Natural killer cell treated with Interleukin-12 subunit alpha and Interleukin-12 subunit beta and Interleukin-15 and Interleukin-18, amount 100 ng/mL, for 72 hours (primary cell): ENCODE measurements around the gene DPF1. TPM values are rescaled to one million over a fixed set of nuclear protein-coding genes. Genes with fewer than 3 reads are reported as not detected.
"Not testable (repeated sequence)": the region's sequence is repeated elsewhere in the genome, so short reads cannot be mapped to it uniquely, and the experiment has no call there.

ENCODE experiments used
- ATAC-seq, 2 donors: fragments of 150-1000 bp; cut with Tn5 transposase in 1 of 2; sonication (Bioruptor Pico), chemical (Tn5 transposase) in 1 of 2; 2 replicates each; pipeline ENCODE4 v1.10.0; 2021
- DNase-seq: peaks from one replicate; pipeline ENCODE4 v3.0.0; 2022; ENCODE audit warnings: low spot score
- H3K27ac Mint-ChIP-seq, 2 donors: 1 replicate in 1 of 2; 2 replicates in 1 of 2; pipeline ENCODE4 v1.8.0; 2022; ENCODE audit warnings: mixed read lengths in 2 of 2, mild to moderate bottlenecking in 1 of 2, moderate library complexity in 1 of 2
- H3K27me3 Mint-ChIP-seq, 2 donors: 1 replicate in 1 of 2; 2 replicates in 1 of 2; pipeline ENCODE4 v1.8.0; 2022; ENCODE audit warnings: mixed read lengths in 2 of 2
- H3K36me3 Mint-ChIP-seq: one replicate; pipeline ENCODE4 v1.8.0; 2022; ENCODE audit warnings: mixed read lengths
- H3K4me1 Mint-ChIP-seq, 2 donors: 1 replicate in 1 of 2; 2 replicates in 1 of 2; pipeline ENCODE4 v1.8.0; 2022; ENCODE audit warnings: low read depth in 2 of 2, mixed read lengths in 2 of 2, mild to moderate bottlenecking in 1 of 2
- H3K4me3 Mint-ChIP-seq: one replicate; pipeline ENCODE4 v1.8.0; 2022; ENCODE audit warnings: mixed read lengths
- H3K9me3 Mint-ChIP-seq: 2 replicates; pipeline ENCODE4 v1.8.0; 2022; ENCODE audit warnings: mixed read lengths
- total RNA-seq, 2 donors: library from RNA; stranded (reverse); gene quantifications; one replicate each; pipeline ENCODE4 v1.2.3, GENCODE V29; 2022

Gene DPF1
- total RNA-seq, 2 donors from 2014 or later: 0.12 TPM; not detected in 1

DNA sequence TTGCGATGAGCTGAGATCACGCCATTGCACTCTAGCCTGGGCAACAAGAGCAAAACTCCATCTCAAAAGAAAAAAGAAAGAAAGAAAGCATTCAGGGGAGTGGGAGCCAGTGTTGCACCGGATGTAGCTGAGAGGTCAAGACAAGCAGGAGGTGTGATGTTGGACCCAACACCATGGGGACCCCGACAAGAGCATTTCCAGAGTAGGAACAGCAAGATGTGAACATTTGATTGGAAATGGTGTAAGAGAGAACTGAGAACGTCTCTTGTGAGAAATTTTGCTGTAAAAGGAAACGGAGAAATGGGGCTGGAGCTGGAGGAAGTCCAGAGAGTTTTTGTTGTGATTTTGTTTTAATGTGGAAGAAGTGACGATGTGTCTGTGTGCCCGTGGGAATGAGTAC, 15.8 kb upstream of the DPF1 start:
- H3K36me3 Mint-ChIP-seq: no peaks in the 10 kb centered on the region
- ATAC-seq (no peak), DNase-seq (no peak)
- peaks cover 5% of the 10 kb centered on the region in 2 donors for H3K4me1 Mint-ChIP-seq
- H3K27ac Mint-ChIP-seq: no peak overlapping the region
- no peak overlapping the region for H3K4me3 Mint-ChIP-seq
- H3K9me3 Mint-ChIP-seq: no peaks in the 10 kb centered on the region
- peaks cover 14 to 17% of the 10 kb centered on the region in 2 donors for H3K27me3 Mint-ChIP-seq

DNA sequence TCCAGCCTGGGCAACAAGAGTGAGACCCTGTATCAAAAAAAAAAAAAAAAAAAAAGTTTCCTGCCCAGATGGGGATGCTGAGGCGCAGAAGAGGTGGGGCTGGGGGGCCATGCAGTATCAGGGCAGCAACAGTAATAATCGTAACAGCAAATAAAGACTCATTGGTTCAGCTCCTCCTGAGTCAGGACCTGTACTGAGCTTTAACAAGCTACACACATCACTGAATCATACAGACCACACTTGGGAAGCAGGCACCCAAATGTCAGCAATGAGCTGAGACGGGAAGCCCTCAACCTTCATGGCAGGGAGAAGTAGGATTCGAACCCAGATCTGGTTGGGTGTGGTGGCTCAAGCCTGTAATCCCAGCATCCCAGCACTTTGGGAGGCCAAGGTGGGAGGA, 10.6 kb upstream of the DPF1 start:
- no peak overlapping the region for H3K4me3 Mint-ChIP-seq
- H3K9me3 Mint-ChIP-seq: no peaks in the 10 kb centered on the region
- DNase-seq: no peak
- no peaks in the 10 kb centered on the region for H3K36me3 Mint-ChIP-seq
- H3K27ac Mint-ChIP-seq: no peak overlapping the region
- ATAC-seq: no peak
- no peaks in the 10 kb centered on the region for H3K4me1 Mint-ChIP-seq
- H3K27me3 Mint-ChIP-seq: peaks cover 23 to 37% of the 10 kb centered on the region in 2 donors

DNA sequence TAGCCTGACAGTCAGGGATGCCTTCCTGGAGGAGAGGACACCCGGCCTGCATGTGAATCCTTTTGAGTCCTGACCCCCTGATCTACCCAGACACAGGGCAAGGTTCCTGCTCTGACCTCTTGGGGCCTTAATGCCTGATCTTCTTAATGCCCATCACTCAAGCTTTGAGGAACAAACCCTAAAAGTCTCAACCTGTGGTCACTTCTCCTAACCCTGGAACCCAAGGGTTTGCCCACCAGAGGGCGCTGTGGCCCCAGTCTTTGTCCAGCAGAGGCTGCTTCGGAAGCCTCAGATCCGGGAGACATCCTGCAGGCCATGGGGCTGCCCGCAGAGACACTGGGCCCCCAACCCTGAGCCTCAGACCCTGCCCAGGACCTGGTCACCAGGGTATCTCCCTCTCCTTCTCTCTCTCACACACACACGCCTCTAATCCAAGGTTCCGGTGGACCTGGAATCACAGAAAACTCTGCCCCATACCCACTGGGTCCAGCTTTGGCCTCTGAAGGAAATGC, 9.8 kb upstream of the DPF1 start:
- H3K36me3 Mint-ChIP-seq: no peaks in the 10 kb centered on the region
- ATAC-seq: peak; percentile 66 to 75
- H3K27ac Mint-ChIP-seq: no peak overlapping the region
- peak; percentile 81 for DNase-seq
- H3K4me1 Mint-ChIP-seq: no peaks in the 10 kb centered on the region
- H3K27me3 Mint-ChIP-seq: peaks cover 23 to 34% of the 10 kb centered on the region in 2 donors
- no peaks in the 10 kb centered on the region for H3K9me3 Mint-ChIP-seq
- no peak overlapping the region for H3K4me3 Mint-ChIP-seq

DNA sequence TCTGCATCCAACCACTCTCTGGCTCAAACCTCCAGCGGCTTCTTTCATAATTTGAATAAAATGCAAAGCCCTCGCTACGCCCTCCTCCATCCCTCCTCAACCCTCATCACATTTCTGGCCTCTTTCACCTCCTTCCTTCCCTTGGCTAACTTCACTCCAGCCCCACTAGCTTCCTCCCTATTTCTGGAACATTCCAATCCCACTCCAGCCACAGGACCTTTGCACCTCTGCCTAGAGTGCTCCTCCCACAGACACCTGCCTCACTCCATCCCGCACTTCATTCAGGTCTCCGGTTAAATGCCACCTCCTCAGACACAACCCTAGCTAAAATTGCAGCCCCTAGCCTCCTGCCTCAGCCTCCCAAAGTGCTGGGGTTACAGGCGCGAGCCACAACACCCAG, 7.9 kb upstream of the DPF1 start:
- peaks cover 26 to 35% of the 10 kb centered on the region in 2 donors for H3K27me3 Mint-ChIP-seq
- no peak overlapping the region for H3K27ac Mint-ChIP-seq
- DNase-seq (no peak), ATAC-seq (no peak)
- no peaks in the 10 kb centered on the region for H3K36me3 Mint-ChIP-seq
- H3K9me3 Mint-ChIP-seq: no peaks in the 10 kb centered on the region
- H3K4me3 Mint-ChIP-seq: no peak overlapping the region
- no peaks in the 10 kb centered on the region for H3K4me1 Mint-ChIP-seq

DNA sequence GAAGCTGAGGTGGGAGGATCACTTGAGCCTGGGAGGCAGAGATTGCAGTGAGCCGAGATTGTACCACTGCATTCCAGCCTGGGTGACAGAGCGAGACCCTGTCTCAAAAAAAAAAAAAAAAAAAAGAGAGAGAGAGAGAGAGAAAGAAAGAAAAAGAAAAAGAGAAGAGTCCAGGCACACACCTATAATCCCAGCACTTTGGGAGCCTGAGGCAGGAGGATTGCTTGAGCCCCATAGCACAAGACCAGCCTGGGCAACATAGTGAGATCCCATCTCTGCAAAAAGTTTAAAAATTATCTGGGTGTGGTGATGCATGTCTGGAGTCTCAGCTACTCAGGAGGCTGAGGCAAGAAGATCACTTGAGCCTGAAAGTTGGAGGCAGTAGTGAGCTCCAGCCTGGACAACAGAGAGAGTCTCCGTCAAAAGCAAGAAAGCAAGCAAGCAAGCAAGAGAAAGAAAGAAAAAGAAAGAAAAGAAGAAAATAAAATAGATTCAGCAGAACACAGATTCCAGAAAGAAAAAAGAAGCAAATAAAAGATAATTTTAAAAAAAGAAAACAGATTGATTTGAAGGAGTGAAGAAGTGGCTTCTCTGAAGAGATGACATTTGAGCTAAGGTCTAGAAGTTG, 6.6 kb upstream of the DPF1 start:
- H3K27me3 Mint-ChIP-seq: peaks cover 33 to 44% of the 10 kb centered on the region in 2 donors
- H3K27ac Mint-ChIP-seq, H3K36me3 Mint-ChIP-seq, H3K9me3 Mint-ChIP-seq, DNase-seq, ATAC-seq, H3K4me3 Mint-ChIP-seq, H3K4me1 Mint-ChIP-seq: not testable (repeated sequence)

DNA sequence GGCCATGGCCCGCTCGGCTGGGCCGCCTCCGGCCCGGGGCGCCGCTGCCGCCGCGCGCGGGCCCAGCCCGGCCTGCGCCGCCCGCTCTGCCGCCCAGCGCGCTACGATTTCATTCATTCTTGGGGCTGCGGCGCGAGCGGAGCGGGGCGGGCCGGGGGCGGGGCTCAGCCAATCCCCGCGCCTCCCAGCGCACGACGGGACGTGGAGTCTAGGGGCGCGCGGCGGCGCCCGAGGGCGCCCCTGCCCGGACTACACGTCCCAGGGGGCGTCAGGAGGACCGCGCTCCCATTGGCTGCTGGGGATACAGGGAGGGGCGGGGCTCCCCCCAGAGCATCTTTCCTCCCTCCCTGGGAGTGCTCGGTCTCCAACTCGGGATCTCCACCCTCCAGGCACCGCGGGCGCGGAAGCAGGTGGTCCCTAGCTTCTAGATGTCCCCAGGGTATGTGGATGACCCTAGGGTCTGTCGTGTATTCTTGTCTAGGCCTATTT, 5.6 kb upstream of the DPF1 start:
- peaks cover under 1 to 6% of the 10 kb centered on the region in 2 donors for H3K4me1 Mint-ChIP-seq
- H3K27me3 Mint-ChIP-seq: peaks cover 34 to 45% of the 10 kb centered on the region in 2 donors
- H3K9me3 Mint-ChIP-seq: no peaks in the 10 kb centered on the region
- DNase-seq: no peak
- H3K36me3 Mint-ChIP-seq: no peaks in the 10 kb centered on the region
- ATAC-seq: peak; percentile 86 to 89
- no peak overlapping the region for H3K4me3 Mint-ChIP-seq
- no peak overlapping the region for H3K27ac Mint-ChIP-seq

DNA sequence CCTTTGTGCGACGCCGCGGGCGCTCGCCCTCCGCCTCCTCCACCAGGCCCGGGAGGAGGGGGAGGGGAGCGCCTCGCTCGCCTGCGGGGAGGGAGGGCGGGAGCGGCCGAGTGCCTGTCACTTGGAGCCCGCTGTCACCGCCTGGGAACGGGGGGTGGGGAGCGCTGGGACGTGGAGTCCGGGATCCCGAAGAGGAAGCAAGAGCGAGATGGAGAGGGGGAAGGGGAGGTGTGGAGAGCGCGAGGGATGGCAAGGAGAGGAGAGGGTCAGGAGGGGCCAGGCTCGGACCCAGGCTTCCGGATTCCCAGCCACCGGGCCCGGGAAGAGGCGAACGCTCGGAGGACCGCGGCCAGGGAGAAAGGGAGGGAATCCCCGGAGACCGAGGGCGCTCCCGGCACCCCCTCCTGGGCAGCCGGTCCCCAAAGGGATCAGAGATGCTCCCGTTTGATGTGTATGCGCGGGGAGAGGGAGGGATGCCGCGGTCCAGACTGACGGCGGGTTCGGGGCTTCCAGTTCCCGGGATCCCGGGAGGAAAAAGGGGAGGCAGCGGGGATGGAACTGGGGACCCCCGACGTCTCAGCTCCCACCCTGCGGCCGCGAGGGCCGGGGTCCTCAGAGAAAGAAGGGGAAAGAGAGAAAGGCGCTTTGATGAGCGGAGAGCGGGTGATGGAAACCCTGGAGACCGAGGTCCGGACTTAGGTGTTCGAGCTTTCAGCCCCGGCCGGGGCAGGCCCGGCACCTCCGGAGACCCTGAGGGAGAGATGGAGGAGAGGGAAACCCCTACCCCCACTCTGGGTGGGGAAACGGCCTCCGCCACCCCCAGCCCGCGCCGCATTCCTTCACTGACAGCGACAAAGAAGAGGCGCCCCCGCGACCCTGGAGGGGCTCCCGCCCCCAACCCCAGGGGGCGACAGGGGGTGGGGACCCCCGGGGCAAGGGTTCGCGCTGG, 4.7 kb upstream of the DPF1 start:
- H3K9me3 Mint-ChIP-seq: no peaks in the 10 kb centered on the region
- DNase-seq: no peak
- H3K27ac Mint-ChIP-seq: no peak overlapping the region
- H3K27me3 Mint-ChIP-seq: peaks cover 35 to 52% of the 10 kb centered on the region in 2 donors
- H3K36me3 Mint-ChIP-seq: no peaks in the 10 kb centered on the region
- H3K4me3 Mint-ChIP-seq: peak overlapping the region; percentile 53
- no peak for ATAC-seq
- H3K4me1 Mint-ChIP-seq: peaks cover 6 to 10% of the 10 kb centered on the region in 2 donors

DNA sequence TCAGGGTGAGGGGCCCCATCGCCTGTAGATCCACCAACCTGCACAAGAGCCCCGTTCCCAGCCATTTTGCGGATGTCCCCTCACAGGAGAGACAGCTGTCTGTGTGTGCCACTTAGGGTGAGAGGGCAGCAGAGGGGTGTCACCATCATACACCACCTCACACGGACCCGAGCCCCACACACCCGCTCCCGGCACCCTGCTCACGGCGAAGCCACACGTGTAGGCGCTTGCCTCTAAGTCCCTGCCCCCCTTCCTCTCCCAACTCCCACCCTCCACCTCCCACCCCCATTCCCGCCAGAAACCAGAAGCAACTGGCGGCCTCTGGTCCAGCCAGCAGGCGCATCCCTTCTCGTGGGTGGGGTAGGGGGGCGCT, 4.0 kb upstream of the DPF1 start:
- no peak overlapping the region for H3K4me3 Mint-ChIP-seq
- DNase-seq: no peak
- peaks cover 7% of the 10 kb centered on the region for H3K36me3 Mint-ChIP-seq
- peaks cover 41 to 60% of the 10 kb centered on the region in 2 donors for H3K27me3 Mint-ChIP-seq
- H3K27ac Mint-ChIP-seq: no peak overlapping the region
- ATAC-seq: no peak
- no peaks in the 10 kb centered on the region for H3K9me3 Mint-ChIP-seq
- peaks cover 12 to 16% of the 10 kb centered on the region in 2 donors for H3K4me1 Mint-ChIP-seq

DNA sequence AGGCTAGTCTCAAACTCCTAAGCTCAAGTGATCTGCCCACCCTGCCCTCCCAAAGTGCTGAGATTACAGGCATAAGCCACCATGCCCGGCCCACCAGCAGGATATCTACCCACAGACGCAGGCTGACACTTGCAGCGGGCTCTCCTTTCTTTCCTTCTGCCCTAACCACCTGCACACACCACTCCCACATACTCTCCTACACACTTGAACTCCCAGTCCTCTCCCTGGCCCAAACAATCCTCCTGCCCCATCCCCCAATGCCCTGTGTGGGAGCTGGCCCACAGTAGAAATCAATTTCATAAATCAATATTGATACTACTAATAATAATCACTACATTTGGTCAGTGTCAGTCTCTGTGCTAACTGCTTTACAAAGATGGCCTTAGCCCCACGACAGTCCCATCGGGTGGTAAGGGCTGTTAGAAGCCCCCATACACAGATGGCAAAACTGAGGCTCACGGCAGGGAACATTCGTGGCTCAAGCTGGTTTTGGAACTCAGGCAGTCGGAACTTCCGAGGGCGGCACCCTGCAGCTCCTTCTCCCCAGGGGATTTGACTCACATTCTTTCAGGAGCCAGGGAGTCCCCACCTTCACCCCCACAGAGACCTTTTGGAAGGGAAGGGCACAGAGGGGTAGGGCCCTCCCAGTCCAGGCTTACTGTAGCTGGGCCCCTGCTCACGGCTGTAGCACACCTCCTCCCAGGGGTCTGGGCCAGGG, 3.4 kb upstream of the DPF1 start:
- no peaks in the 10 kb centered on the region for H3K9me3 Mint-ChIP-seq
- no peak overlapping the region for H3K4me3 Mint-ChIP-seq
- no peak overlapping the region for H3K27ac Mint-ChIP-seq
- no peak for DNase-seq
- ATAC-seq: no peak
- peaks cover 43 to 65% of the 10 kb centered on the region in 2 donors for H3K27me3 Mint-ChIP-seq
- H3K36me3 Mint-ChIP-seq: peaks cover 9% of the 10 kb centered on the region
- H3K4me1 Mint-ChIP-seq: peaks cover 14 to 18% of the 10 kb centered on the region in 2 donors

DNA sequence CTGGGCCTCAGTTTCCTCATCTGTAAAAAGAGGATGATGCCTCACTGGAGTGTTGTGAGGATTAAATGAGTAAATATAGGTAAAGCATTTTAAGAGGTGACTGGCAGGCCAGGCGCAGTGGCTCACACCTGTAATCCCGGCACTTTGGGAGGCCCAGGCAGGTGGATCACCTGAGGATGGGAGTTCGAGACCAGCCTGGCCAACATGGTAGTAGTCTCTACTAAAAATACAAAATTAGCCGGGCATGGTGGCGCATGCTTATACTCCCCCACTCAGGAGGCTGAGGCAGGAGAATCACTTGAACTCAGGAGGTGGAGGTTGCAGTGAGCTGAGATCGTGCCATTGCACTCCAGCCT, 819 bp upstream of the DPF1 start:
- DNase-seq, H3K27ac Mint-ChIP-seq, H3K4me3 Mint-ChIP-seq, H3K36me3 Mint-ChIP-seq, ATAC-seq, H3K9me3 Mint-ChIP-seq: not testable (repeated sequence)
- H3K27me3 Mint-ChIP-seq: peaks cover 40 to 55% of the 10 kb centered on the region in 2 donors
- H3K4me1 Mint-ChIP-seq: peaks cover 14 to 18% of the 10 kb centered on the region in 2 donors

DNA sequence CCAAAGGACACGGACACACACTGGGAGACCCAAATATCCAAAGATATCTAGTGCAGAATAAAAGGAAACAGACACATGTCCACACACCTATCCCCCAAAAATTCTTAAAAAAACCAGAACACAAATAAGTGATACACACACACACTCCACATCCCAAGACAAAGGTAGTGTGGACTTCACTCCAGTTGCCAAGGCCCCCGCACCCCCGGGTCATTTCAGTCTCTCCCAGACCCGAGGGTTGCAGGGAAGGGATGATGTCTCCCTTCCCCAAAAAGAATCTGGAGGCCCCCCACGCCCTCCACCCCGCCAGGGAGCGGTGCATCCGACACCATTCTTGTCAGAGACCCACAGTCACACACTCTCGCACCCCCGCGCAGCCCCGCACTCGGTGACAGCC, 407 bp downstream of the DPF1 start:
- Mint-ChIP-seq H3K4me3 (peak overlapping the region; percentile 18), H3K4me1 (peaks cover 14 to 18% of the 10 kb centered on the region in 2 donors), H3K27ac (no peak overlapping the region), H3K36me3 (peaks cover 9% of the 10 kb centered on the region), H3K27me3 (peaks cover 43 to 65% of the 10 kb centered on the region in 2 donors), H3K9me3 (no peaks in the 10 kb centered on the region)
- ATAC-seq (no peak), DNase-seq (no peak)

DNA sequence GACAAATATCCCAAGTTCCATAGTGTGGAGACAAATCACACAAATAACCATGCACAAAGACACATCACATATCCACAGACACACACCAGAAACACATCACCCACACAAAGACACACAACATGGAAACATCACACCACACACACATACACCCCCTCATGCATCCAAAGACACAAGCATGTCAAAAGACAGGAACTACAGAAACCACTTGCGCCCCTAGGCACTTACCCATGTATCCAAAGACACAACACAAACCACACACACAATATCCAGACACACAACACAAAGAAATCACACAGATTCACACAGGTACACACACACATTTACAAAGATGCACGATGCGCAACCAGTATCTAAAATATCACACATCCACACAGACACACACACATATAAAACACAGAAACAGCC, 901 bp downstream of the DPF1 start:
- Mint-ChIP-seq H3K9me3 (no peaks in the 10 kb centered on the region), H3K4me1 (peaks cover 14 to 18% of the 10 kb centered on the region in 2 donors), H3K36me3 (peaks cover 9% of the 10 kb centered on the region), H3K27ac (no peak overlapping the region), H3K27me3 (peaks cover 47 to 70% of the 10 kb centered on the region in 2 donors), H3K4me3 (peak overlapping the region; percentile 18)
- ATAC-seq (no peak), DNase-seq (no peak)

DNA sequence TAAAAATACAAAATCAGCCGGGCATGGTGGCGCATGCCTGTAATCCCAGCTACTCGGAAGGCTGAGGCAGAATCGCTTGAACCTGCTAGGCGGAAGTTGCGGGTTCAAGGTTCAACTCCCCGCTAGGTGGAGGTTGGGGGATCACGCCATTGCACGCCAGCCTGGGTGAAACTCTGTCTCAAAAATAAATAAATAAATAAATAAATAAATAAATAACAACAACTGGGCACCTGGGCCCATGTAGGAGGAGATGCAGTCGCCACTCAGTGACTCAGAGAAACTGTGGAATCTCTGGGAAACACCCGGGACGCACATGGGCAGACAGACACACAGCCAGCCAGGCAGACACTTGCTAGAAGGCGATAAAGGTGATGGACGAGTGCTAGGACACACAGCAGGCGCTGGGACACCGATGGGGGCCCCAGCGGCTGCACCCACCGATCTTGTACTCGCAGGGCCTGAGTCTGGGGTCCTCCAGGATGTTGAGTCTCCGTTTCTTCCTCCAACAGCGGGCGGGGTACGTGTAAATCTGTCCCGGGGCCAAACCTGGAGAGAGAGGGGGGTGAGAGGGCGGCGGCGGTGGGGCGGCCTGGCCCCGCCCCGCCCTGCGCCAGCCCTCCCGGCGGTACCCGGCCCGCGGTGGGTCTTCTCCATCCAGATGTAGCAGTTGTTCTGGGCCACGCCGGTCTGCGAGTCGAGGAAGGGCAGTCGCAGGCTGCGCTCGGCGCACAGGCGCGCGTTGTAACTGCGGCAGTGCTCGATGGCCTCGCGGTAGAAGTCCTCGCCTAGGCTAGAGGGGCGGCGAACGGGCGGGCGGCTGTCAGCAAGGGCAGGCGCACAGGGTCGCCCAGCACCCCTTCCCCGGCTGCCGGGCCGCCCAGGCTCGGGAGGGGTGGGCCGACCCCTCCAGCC, 1.8 kb downstream of the DPF1 start:
- Mint-ChIP-seq H3K9me3 (no peaks in the 10 kb centered on the region), H3K36me3 (peaks cover 9% of the 10 kb centered on the region), H3K27me3 (peaks cover 41 to 68% of the 10 kb centered on the region in 2 donors), H3K4me3 (no peak overlapping the region), H3K4me1 (peaks cover 14 to 18% of the 10 kb centered on the region in 2 donors), H3K27ac (no peak overlapping the region)
- DNase-seq (no peak), ATAC-seq (no peak)
